NK-92 (cell line): ENCODE measurements around the gene CORO2A.

Experiments
- DNase-seq: peaks from one replicate; lab custom pipeline; 2025; ENCODE audit not compliant: unreplicated experiment; lab: John Stamatoyannopoulos, UW

The CORO2A gene, protein sequence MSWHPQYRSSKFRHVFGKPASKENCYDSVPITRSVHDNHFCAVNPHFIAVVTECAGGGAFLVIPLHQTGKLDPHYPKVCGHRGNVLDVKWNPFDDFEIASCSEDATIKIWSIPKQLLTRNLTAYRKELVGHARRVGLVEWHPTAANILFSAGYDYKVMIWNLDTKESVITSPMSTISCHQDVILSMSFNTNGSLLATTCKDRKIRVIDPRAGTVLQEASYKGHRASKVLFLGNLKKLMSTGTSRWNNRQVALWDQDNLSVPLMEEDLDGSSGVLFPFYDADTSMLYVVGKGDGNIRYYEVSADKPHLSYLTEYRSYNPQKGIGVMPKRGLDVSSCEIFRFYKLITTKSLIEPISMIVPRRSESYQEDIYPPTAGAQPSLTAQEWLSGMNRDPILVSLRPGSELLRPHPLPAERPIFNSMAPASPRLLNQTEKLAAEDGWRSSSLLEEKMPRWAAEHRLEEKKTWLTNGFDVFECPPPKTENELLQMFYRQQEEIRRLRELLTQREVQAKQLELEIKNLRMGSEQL

DNA sequence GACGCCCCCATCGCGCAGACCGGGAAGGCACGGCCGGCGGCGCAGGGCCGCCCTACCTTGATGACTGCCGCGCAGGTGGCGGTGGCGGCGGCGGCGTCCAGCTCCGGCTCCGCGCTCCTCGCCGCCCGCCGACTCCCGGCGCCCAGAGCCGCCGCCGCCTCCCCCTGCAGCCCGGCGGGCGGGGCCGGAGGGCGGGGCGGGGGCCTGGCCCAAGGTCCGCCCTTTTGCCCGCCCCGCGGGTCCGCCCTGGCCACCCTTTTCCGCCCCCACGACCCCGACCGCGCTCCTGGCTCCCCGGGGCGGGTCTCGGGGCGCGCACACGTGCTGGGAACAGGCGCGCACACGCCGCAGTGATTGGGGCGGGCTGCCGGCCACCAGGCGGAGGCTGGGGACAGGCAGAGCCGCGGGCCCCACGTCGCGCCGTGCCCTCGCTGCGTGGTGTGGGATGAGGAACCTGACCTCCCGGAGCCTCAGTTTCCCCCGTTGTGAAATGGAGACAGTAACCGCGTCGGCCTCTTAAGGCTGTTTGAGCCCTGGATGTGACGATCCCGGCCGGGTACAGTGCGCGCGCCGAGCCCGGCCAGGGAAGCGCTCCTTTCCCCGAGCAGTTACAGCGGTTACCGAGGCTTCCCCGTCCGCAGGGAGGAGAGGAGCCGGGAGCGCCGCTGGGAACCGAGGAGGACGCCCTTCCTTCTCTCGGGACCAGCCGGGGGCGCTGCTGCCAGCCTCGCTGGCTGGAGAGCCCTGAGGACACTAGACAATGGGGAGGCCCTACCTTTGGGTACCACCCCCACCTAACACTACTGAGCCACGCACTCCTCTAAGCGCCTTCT lies at the start of gene CORO2A:
Gene CORO2A (minus strand): TSS at position 135 of the 833 bp plus-strand sequence. CDS start 34,977 bp downstream, outside the sequence.
- DNase-seq, result no peak

DNA sequence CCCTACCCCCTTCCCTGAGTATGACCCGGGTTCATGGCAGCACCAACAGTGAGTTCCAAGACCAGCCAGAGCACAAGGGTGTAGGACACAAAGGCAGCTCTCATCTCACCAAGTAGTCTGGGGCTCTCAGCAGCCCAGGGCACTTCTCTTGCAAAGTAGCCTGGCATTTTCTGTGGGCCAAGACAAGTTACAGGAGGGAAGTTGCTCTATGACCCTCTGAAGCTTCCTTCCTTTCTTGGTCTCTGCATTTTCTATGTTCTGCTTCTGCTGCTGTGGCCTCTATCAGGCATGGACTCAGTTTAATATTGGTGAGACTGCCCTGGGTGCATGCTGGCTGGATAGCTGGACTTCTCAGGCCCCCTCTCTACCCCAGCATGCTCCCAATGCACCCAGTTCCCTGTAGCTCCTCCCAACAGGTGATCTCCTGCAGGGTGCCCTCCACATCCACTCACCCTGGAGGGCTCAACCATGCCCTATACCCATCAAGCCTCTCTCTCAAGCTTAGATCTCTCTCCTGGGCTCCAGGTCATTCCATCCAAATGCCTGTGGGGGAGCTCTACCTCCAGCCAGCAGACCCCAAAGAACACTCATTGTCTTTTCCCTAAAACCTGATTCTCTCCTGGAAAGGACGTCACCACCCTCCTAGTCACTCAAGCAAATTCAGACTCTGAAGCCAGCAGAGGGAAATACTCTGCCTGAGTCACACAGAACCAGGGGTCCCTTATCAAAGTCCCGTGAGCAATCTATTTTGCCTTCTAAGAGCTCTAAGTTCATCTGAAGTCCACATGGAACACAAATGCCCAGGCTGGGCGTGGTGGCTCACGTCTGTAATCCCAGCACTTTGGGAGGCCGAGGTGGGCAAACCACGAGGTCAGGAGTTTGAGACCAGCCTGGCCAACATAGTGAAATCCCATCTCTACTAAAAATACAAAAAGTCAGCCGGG lies 49.2 kb upstream of the CORO2A start:
- no peak for DNase-seq

DNA sequence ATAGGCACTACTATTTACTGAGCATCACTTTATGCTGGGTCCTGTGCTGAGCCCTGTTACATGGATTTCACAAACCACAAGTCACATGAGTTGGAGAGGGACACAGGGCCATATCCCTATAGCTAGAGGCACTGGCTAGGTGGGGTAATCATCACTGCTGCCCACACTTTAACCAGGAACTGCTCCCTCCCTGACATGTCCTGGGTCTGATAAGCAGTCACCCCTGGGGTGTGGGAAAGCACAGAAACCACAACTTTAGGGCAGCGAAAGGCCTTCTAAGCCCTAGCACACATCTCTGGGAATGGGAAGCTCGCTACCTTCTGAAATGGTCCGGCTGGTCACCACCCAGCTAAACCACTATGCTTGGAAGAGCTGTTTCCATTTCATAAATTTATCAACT lies 48.0 kb upstream of the CORO2A start:
- no peak for DNase-seq

DNA sequence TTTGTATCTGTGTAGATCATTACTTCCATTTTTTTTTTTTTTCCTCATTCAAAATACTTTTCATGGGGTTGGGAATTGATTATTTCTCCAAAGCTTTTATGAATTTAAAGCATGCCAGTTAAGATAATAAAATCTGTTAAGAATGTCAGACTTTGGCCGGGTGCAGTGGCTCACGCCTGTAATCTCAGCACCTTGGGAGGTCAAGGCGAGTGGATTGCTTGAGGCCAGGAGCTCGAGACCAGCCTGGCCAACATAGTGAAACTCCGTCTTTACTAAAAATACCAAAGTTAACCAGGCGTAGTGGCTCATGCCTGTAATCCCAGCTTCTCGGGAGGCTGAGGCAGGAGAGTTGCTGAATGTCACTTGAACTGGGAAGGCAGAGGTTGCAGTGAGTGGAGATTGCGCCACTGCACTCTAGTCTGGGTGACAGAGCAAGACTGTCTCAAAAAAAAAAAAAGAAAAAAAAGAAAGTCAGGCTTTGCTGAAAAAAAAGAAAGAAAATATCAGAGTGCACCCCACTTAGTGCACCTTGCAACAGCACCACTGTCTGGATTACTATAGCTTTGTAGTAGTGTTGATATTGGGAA lies 44.6 kb upstream of the CORO2A start:
- no peak for DNase-seq

DNA sequence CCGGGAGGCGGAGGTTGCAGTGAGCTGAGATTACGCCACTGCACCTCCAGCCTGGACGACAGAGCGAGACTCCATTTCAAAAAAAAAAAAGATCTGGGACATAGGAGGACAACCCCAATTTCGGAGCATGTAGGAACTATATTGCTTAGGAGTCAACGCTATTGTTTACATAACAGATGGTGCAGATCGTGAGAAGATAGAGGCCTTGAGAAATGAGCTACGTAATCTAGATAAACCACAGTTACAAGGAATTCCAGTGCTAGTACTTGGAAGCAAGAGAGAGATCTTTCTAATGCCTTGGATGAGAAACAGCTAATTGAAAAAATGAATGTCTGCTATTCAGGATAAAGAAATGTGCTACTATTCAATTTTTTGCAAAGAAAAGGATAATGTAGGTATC lies 42.7 kb upstream of the CORO2A start:
- no peak for DNase-seq

DNA sequence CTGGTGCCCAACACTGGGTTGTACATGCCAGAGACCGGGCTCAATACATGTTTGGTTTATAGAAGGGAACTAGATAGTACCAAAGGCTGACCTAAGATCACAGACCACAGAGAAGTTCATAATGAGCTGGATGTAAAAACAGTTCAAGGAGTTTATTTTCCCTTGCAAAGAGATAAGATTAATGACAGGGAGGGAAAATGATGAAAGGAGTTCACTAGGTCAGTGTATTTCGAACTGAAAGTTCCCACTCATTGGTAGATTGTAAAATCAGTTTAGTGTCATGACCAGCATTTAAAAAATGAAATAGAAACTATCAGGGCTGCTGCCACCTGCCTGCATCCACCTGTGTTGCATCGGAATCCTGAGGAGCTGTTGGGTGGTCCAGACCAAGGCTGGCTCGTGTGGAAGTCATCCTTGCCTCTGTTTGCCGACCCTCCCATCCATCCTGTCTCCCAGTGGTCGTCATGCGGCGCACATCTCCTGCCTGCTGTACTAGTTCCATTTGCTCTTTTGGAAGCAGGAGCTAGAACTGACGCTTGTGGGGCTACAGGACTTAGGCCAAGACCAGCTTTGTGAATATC lies 41.9 kb upstream of the CORO2A start:
- DNase-seq, result no peak

DNA sequence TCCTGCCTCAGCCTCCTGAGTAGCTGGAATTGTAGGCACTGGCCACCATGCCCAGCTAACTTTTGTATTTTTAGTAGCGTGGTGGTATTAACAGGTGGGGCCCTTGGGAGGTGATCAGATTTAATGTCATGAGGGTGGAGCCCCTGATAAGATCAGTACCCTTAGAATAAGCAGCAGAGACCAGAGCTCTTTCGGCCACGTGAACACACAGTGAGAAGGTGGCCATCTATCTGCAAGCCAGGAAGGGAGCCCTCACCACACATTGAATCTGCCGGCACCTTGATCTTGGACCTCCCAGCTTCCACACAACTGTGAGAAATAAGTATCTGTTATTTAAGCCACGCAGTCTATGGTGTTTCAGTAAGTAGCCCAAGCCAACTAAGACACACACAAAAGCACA lies 40.5 kb upstream of the CORO2A start:
- DNase-seq, result no peak

DNA sequence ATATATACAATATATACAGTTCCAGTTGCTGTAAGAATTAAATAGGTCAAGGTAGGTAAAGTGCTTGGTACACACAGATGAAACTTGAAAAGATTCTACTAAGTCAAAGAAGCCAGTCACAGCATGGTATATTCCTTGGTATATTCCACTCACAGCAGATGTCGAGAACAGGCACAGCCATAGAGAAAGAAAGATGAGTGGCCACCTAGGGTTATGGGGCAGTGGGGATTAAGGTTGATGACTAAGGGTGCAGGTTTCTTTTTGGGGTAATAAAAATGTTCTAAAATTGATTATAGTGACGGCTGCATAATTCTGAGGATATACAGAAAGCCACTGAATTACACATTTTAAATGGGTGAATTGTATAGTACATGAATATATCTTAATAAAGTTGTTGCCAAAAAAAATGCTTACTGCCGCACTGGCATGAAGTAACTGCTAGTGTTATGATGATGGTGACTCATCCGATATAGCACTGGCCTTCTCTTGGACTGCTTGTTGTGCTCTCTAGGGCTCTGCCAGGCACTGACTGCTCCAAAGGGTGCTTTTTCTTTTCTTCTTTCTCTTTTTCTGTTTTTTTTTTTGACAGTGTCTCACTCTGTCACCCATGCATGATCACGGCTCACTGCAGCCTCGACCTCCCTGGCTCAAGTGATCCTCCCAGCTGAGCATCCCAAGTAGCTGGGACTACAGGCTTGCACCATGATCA lies 39.5 kb upstream of the CORO2A start:
- DNase-seq, result no peak

DNA sequence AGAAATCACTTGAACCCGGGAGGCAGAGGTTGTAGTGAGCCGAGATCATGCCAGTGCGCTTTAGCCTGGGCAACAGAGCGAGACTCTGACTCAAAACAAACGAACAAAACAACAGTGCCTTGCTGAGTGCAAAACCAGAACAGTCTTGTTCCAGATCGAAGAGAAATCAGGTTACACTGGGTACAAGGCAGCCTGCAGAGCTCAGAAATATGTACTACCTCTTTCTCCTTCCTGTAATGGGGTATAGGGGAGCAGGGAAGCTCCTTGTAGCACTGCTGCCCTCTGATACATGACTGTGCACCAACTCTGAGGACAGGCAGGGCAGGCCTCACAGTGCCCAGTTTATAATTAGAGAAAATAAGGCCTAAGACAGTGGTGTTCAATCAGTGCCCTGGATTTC lies 38.4 kb upstream of the CORO2A start:
- DNase-seq, result no peak

DNA sequence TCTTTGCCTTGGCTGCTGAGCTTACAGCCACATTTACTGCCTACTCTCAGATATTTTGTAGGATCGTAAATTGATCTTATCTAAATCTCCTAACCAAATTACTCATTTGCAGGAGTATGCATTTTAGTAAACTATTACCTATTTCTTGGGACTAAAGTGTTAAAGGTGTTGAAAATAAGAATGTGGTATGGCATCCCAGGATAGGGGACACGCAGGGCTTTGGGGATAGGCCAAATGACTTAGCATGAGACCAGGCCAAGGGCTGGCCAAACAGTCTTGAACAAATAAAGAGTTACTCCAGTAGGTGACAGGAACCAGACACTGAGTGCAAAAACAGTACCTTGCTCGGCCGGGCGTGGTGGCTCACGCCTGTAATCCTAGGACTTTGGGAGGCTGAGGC lies 37.9 kb upstream of the CORO2A start:
- no peak for DNase-seq

DNA sequence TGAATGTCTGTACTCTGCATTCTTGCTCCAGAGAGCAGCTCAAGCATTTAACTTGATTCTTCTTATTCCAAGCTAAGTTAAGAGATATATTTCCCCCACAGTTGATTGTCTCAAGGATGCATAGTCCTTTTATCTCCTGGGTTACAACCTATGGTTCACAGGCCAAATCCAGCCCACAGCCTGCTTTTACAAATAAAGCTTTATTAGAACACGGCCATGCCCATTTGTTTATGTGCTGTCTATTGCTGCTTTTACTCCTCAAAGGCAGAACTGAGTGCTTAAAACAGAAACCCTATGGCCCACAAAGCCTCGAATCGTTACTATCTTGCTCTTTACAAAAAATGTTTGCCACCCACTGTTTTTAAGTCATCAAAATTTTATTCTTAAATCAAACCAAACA lies 37.2 kb upstream of the CORO2A start:
- DNase-seq, result no peak

DNA sequence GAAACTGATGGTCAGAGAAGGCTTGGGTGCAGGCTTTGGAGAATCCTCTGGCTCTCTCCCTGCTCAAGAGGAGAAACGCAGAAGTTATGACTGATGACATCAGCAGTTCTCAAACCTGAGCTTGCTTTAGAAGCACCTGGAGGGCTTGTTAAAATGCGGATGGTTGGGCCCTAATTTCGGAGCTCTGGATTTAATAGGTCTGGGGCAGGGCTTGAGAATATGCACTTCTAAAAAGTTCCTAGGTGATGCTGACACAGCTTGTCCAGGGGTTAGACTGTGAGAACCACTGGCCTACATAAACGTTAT lies 36.6 kb upstream of the CORO2A start:
- no peak for DNase-seq

DNA sequence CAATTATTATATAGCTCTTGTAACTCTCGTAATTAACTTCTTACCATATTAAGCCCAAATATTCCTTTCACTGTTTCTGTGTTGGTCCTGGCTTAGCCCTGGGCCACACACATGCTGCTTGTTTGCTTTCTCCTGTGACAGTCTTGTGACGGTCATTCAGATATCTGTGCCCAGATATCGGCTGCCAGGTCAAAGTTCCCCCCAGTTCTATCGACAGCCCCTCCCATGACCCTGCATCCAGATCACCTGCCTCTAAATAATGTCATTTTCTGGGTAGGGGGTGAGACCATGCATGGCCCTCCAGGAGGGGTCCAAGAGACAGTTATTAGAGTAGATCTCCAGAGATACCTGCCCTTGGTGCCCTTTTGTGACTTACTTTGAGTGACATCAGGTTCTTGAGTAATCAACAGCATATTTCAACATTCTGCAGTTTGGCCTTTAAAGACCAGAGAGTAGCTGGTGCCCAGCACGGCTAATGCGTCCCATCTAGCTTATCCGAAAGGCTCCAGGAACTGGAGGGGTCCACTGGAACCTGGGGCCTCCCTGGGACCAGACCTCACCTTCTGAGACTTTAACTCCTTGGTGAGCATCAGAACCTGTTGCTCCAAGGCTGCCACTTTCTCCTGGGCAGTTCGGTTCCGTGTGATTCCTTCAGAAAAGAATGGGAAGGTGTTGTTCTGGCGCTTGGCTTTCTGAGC lies 36.1 kb upstream of the CORO2A start:
- no peak for DNase-seq

DNA sequence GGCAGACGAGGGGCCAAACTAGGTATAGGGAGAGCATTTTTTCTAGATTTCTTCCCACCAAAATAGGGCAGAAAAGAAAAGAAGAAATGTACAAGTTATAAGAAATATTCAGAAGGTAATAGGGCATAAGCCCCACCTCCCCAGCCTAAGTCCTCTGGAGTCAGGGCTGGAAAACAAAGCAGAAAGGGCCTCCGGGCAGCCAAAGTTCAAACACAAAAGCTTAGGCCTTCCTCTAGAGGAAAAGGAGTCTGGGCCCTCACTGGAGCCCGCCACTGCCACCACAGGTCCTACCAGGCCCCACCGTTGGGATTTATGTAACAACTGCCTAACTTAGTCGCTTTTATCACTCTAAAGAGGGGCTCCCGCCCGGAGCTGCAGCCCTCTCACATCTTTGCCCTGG lies 35.4 kb upstream of the CORO2A start:
- DNase-seq, result no peak

DNA sequence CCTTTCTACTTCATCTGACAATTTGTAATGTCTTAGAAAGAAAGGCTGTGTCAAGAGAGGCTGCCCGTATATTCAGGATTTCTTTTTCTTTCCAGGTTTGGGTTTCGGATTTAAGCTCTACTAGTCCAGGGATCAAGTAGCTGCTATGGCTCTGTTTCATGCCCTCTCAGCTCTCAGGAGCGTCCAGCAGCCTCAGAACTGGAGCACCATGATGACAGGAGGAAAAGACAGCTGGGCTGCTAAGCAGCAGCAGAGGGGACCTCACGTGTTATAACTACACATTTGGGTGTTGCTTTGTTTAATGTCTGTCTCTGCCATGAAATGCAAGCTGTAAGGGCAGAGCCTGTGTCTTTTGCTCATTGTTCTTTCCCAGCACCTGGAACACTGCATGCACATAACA lies 34.5 kb upstream of the CORO2A start:
- no peak for DNase-seq

DNA sequence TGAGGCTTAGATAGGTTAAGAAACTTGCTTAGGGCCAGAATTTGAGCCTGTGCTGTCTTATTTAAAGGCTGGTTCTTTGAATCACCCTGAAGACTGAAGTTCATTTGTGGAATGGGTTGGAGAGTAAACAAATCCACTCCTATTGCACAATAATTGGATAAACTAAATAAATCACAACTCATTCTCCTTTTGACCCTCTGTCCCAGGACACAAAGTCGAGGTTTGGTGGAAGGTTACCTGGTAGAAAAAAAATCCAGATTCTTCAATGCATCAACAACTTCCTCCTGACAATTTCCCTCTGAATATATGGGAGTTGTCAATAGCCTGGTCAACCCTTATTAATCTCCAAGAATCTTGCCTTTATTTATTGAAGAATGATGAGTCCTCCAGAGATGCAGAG lies 34.1 kb upstream of the CORO2A start:
- DNase-seq, result no peak

DNA sequence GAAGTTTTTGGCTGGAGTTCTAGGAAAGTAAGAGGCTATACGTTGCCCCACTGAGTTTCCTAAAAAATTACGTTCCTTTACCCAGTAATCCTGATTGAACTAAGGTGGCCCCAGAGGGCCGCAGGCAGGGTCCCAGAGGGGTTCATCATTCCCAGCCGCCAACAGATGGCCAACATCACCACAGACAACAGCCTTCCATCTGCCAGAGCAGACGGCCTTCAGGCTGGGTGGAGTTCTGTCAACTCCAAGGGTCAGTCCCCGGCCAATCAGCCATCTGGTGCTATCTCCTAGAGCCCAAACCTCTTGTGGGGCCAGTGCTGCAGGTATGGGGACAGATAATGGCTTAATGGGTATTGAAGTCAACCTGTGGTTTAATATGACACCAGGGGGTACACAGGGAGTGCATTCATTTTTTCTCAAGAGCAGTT lies 32.6 kb upstream of the CORO2A start:
- no peak for DNase-seq

DNA sequence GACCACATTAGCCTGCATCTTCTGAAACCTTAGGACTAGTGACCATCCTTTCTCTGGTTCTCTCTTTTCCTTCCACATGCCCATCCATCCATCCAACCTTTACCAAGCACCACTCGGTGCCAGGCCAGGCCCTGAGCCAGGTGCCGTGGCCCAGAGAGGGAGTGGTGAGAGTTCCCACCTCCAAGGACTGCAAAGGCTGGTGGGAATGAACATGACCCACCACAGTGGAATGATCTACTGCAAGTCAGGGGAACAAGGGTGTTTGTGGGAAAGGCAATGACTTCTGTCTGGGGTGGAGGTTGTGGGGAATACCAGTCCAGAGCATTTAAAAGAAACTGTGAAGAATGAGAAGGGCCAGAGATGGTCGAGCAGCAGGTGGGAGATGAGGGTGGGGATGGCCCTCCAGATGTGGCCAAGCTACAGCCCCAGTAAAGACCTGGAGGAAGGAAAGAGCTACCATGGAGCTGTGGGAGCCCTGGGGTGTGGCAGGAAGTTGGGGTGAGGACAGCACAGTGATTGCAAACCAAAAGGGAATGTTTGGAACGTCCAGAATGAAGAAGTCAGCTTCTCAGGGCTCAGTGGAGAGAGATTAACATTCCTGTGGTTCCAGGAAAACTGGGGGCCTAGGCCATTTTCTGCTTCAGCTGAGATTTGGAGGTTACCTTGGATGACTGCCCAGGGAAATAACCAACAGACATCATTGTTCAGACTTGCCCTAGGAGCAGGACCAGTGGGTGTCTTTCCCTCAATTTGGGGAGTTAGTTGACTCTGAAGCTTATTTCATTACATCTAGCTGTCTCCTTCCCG lies 30.7 kb upstream of the CORO2A start:
- DNase-seq, result no peak
